Suprapubic skin (tissue), 4 donors: ENCODE results near the gene OSGEP.

ENCODE experiments used
- EP300 ChIP-seq: sonication (generic); formaldehyde crosslinking; IDR thresholded peaks from one replicate; pipeline ENCODE4 v1.6.1; 2017; ENCODE audit warnings: antibody characterized with exemption
- POLR2A ChIP-seq, 2 donors: fragments of 450-650 bp; IDR thresholded peaks; one replicate each; pipeline ENCODE4 v1.6.1; 2017; ENCODE audit warnings: antibody characterized with exemption in 2 of 2, mild to moderate bottlenecking in 2 of 2, moderate library complexity in 2 of 2
- POLR2AphosphoS5 ChIP-seq, 3 donors: sonication (generic); formaldehyde crosslinking; IDR thresholded peaks; one replicate each; pipeline ENCODE4 v1.6.1; 2017; ENCODE audit warnings: antibody characterized with exemption in 3 of 3
- TF ChIP-seq, protein P1 (sequence below), 2 donors: fragments of 200-600 bp in 1 of 2; fragments of 450-650 bp in 1 of 2; sonication (generic) in 1 of 2; IDR thresholded peaks; one replicate each; pipeline ENCODE4 v1.5.1; 2016 to 2019; ENCODE audit warnings: antibody characterized with exemption in 2 of 2, mild to moderate bottlenecking in 1 of 2, moderate library complexity in 1 of 2

DNA sequence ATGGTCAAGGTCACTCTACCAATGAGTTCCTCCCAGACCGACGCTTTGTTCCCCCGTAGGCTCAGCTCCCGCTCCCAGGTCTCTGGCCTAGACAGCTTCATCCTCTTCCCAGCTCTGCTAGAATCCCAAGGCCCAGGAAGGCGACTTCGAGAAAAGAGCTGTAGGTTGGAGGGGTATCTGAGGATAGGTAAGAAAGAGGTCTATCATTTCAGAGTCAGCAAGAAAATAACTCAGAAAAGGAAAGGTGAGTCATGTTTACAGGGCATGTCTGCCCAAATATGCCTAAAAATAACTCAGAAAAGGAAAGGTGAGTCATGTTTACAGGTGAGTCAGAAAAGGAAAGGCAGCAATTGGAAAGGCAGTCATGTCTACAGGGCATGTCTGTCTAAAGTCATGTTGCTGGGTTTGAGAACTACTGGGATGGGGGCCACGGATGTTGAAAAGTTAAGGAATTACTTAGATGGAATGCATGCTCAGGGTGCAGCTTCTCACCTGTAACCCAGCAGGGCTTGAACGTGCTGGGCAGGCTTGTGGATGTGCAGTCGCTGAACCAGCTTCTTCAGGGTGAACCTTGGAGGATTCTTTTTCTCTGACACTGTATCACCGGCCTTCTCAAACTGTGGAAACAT, 53.5 kb downstream of the OSGEP start:
- TF ChIP-seq POLR2AphosphoS5 (IDR thresholded peaks at IDR 0.05): no peak
- TF ChIP-seq EP300: no peak
- TF ChIP-seq, protein P1, sequence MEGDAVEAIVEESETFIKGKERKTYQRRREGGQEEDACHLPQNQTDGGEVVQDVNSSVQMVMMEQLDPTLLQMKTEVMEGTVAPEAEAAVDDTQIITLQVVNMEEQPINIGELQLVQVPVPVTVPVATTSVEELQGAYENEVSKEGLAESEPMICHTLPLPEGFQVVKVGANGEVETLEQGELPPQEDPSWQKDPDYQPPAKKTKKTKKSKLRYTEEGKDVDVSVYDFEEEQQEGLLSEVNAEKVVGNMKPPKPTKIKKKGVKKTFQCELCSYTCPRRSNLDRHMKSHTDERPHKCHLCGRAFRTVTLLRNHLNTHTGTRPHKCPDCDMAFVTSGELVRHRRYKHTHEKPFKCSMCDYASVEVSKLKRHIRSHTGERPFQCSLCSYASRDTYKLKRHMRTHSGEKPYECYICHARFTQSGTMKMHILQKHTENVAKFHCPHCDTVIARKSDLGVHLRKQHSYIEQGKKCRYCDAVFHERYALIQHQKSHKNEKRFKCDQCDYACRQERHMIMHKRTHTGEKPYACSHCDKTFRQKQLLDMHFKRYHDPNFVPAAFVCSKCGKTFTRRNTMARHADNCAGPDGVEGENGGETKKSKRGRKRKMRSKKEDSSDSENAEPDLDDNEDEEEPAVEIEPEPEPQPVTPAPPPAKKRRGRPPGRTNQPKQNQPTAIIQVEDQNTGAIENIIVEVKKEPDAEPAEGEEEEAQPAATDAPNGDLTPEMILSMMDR (IDR thresholded peaks at IDR 0.05): no peak
- TF ChIP-seq POLR2A (IDR thresholded peaks at IDR 0.05): no peak
